A673 (cell line): ENCODE results near the gene TCF7L1.

Source experiments
- EZH2 ChIP-seq: fragments of 200-600 bp; sonication (generic); IDR thresholded peaks from 2 replicates; pipeline ENCODE4 v1.6.1; 2017; ENCODE audit warnings: borderline replicate concordance, low read depth, mild to moderate bottlenecking, mixed read lengths, antibody characterized with exemption, low read length; ENCODE audit not compliant: poor library complexity, severe bottlenecking
- TF ChIP-seq, protein P1 (sequence below): fragments of 300-800, 200-600 bp; sonication (generic); conservative IDR thresholded peaks from 2 replicates; pipeline ENCODE4 v1.5.1; 2017; ENCODE audit warnings: low read depth, mild to moderate bottlenecking, antibody characterized with exemption, low read length, moderate library complexity, mixed read lengths

DNA sequence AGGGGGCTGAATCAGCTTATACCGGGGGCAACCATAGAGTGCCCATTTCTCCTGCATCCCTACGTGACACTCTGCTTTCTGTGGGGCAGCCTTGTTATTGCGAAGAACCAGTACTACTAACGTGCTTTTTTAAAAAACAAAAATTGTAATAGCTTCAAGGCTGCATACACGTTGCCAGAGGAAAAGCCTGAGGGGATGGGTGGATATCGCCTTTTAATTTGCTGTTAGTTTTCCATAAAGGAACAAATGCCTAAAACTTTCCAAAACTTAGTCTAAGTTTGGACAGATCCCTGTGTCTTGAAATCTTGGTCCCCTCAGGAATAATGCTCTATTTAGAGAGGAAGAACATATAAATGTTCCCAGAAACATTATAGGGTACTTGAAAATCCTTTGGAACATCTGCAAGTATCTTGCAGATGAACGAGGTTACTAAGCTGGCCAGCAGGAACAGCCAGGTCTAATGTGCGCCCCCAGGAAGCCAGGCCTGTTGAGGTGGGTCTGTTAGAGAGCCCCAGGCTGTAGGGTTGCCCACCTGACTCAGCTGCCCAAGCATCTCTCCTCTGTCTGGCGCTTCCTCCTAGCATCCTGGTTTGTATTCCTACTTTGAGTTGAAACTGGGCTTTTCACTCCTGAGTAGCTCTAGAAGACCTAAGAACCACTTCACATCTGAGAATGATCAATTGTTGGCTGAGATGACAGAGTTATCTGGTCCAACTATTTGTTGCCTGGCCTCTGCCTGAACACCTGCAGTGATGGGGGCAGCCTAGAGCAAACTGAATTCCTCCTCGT is 97.7 kb downstream of the TCF7L1 start:
- TF ChIP-seq, protein P1, sequence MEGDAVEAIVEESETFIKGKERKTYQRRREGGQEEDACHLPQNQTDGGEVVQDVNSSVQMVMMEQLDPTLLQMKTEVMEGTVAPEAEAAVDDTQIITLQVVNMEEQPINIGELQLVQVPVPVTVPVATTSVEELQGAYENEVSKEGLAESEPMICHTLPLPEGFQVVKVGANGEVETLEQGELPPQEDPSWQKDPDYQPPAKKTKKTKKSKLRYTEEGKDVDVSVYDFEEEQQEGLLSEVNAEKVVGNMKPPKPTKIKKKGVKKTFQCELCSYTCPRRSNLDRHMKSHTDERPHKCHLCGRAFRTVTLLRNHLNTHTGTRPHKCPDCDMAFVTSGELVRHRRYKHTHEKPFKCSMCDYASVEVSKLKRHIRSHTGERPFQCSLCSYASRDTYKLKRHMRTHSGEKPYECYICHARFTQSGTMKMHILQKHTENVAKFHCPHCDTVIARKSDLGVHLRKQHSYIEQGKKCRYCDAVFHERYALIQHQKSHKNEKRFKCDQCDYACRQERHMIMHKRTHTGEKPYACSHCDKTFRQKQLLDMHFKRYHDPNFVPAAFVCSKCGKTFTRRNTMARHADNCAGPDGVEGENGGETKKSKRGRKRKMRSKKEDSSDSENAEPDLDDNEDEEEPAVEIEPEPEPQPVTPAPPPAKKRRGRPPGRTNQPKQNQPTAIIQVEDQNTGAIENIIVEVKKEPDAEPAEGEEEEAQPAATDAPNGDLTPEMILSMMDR: no peak
- no peak for TF ChIP-seq EZH2
